ENCODE measurements around the gene PDE4D. TPM values are rescaled to one million over a fixed set of nuclear protein-coding genes. Genes with fewer than 3 reads are reported as not detected.

The PDE4D gene
- total RNA-seq, 1 donor from 2014 or later: 6.8 TPM

GRCh38 chr5:59168067-59168466 lies 725.5 kb downstream of the PDE4D start:
- Histone ChIP-seq H3K4me3 (ENCODE audit: low read depth, low read length) (no peak overlapping the region), H3K36me3 (ENCODE audit: control insufficient read depth, insufficient read depth, low read length) (no peaks in the 10 kb centered on the region), H3K27me3 (ENCODE audit: control insufficient read depth, insufficient read depth, low read length) (no peaks in the 10 kb centered on the region)
- FAIRE-seq: no peak
- no peak for DNase-seq (ENCODE audit: low read depth)
- no peak for TF ChIP-seq CTCF (IDR thresholded peaks at IDR 0.05; ENCODE audit: insufficient read depth, low read length, severe bottlenecking)

GRCh38 chr5:59164041-59164830 lies 729.3 kb downstream of the PDE4D start:
- no peaks in the 10 kb centered on the region for H3K36me3 ChIP-seq (ENCODE audit: control insufficient read depth, insufficient read depth, low read length)
- H3K27me3 ChIP-seq (ENCODE audit: control insufficient read depth, insufficient read depth, low read length): no peaks in the 10 kb centered on the region
- H3K4me3 ChIP-seq (ENCODE audit: low read depth, low read length): no peak overlapping the region
- TF ChIP-seq CTCF (IDR thresholded peaks at IDR 0.05; ENCODE audit: insufficient read depth, low read length, severe bottlenecking): no peak
- DNase-seq (ENCODE audit: low read depth): peak; percentile 4
- no peak for FAIRE-seq

- TF ChIP-seq CTCF (IDR thresholded peaks at IDR 0.05; ENCODE audit: insufficient read depth, low read length, severe bottlenecking): no peak
- FAIRE-seq (no peak), DNase-seq (ENCODE audit: low read depth) (no peak)
- H3K4me3 ChIP-seq (ENCODE audit: low read depth, low read length): no peak overlapping the region
- no peaks in the 10 kb centered on the region for H3K36me3 ChIP-seq (ENCODE audit: control insufficient read depth, insufficient read depth, low read length)
- H3K27me3 ChIP-seq (ENCODE audit: control insufficient read depth, insufficient read depth, low read length): no peaks in the 10 kb centered on the region
Observed at GRCh38 chr5:59161221-59162105, 732.1 kb downstream of the PDE4D start.

GRCh38 chr5:59158637-59159391 lies 734.7 kb downstream of the PDE4D start:
- Histone ChIP-seq H3K4me3 (ENCODE audit: low read depth, low read length) (no peak overlapping the region), H3K36me3 (ENCODE audit: control insufficient read depth, insufficient read depth, low read length) (no peaks in the 10 kb centered on the region), H3K27me3 (ENCODE audit: control insufficient read depth, insufficient read depth, low read length) (no peaks in the 10 kb centered on the region)
- no peak for TF ChIP-seq CTCF (IDR thresholded peaks at IDR 0.05; ENCODE audit: insufficient read depth, low read length, severe bottlenecking)
- no peak for DNase-seq (ENCODE audit: low read depth)
- no peak for FAIRE-seq

- no peak for FAIRE-seq
- peak; percentile 68 for DNase-seq (ENCODE audit: low read depth)
- no peaks in the 10 kb centered on the region for H3K36me3 ChIP-seq (ENCODE audit: control insufficient read depth, insufficient read depth, low read length)
- H3K4me3 ChIP-seq (ENCODE audit: low read depth, low read length): no peak overlapping the region
- H3K27me3 ChIP-seq (ENCODE audit: control insufficient read depth, insufficient read depth, low read length): no peaks in the 10 kb centered on the region
- TF ChIP-seq CTCF (IDR thresholded peaks at IDR 0.05; ENCODE audit: insufficient read depth, low read length, severe bottlenecking): no peak
Observed at GRCh38 chr5:59158165-59158564, 735.4 kb downstream of the PDE4D start.

All from bronchial epithelial cell (primary cell).